C4-2B (cell line): ENCODE results near the gene UNC80.

ENCODE experiments used
- ZFX ChIP-seq: fragments of 450-650 bp; IDR thresholded peaks from 2 replicates; pipeline ENCODE4 v1.6.1; 2017
- TF ChIP-seq, protein P1 (sequence below): fragments of 450-650 bp; conservative IDR thresholded peaks from 2 replicates; pipeline ENCODE4 v1.5.1; 2017; ENCODE audit warnings: mild to moderate bottlenecking

DNA sequence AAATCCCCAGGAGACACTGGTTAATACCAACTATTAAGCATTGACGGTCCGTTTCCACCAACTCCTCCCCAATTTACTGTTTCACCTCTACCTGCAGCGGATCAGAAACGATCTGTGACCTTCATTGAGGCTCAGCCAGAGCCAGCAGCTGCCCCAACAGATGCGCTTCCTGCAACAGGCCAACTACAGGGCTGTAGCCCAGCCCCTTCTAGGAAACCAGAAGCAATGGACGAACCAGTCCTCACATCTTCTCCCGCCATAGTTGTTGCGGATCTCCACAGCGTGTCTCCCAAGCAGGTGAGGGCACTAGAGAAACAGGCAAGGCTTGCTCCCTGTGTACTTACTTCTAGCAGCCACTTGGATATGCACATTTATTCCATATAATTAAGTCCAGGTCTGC, 222.3 kb downstream of the UNC80 start:
- TF ChIP-seq, protein P1, sequence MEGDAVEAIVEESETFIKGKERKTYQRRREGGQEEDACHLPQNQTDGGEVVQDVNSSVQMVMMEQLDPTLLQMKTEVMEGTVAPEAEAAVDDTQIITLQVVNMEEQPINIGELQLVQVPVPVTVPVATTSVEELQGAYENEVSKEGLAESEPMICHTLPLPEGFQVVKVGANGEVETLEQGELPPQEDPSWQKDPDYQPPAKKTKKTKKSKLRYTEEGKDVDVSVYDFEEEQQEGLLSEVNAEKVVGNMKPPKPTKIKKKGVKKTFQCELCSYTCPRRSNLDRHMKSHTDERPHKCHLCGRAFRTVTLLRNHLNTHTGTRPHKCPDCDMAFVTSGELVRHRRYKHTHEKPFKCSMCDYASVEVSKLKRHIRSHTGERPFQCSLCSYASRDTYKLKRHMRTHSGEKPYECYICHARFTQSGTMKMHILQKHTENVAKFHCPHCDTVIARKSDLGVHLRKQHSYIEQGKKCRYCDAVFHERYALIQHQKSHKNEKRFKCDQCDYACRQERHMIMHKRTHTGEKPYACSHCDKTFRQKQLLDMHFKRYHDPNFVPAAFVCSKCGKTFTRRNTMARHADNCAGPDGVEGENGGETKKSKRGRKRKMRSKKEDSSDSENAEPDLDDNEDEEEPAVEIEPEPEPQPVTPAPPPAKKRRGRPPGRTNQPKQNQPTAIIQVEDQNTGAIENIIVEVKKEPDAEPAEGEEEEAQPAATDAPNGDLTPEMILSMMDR: no peak
- no peak for TF ChIP-seq ZFX
